Measurements from ENCODE around the gene HNF4A. TPM values are rescaled to one million over a fixed set of nuclear protein-coding genes. Genes with fewer than 3 reads are reported as not detected.
"Not testable (repeated sequence)": the region's sequence is repeated elsewhere in the genome, so short reads cannot be mapped to it uniquely, and the experiment has no call there.

HNF4A gene
- total RNA-seq, 2 donors from 2014 or later = not detected

GRCh38 chr20:44461142-44461802, 105.8 kb downstream of the HNF4A start:
- no peak overlapping the region for H3K27ac Mint-ChIP-seq

GRCh38 chr20:44461803-44462174, 106.3 kb downstream of the HNF4A start:
- DNase-seq (ENCODE audit: low spot score in 2 of 2) = no peak
- Mint-ChIP-seq H3K36me3 (no peaks in the 10 kb centered on the region), H3K9me3 (no peaks in the 10 kb centered on the region), H3K27ac (no peak overlapping the region)
- no peak for ATAC-seq

More at GRCh38 chr20:44461142-44461802, 105.8 kb downstream of the HNF4A start:
- no peaks in the 10 kb centered on the region for H3K36me3 Mint-ChIP-seq
- no peak for DNase-seq (ENCODE audit: low spot score in 2 of 2)
- H3K9me3 Mint-ChIP-seq = no peaks in the 10 kb centered on the region
- ATAC-seq = no peak

DNA sequence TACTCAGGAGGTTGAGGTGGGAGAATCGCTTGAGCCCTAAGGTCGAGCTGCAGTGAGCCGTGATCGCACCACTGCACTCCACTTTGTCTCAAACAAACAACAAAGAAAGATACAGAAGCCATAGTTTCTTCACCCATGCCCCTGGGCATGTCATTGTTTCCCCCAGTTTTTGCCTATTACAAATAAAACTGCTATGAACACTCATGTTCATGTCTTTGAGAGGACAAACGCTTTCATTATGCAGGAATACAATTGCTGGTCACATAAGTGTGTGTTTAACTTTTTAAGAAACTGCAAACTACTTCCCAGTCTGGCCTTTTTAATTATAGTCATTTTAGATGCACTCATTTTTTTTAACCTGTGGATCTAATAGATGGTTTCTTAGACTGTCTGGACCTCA, 108.0 kb downstream of the HNF4A start:
- DNase-seq (ENCODE audit: low spot score in 2 of 2) = no peak
- H3K36me3 Mint-ChIP-seq = no peaks in the 10 kb centered on the region
- ATAC-seq = no peak
- H3K9me3 Mint-ChIP-seq = no peaks in the 10 kb centered on the region
- H3K27ac Mint-ChIP-seq = no peak overlapping the region

DNA sequence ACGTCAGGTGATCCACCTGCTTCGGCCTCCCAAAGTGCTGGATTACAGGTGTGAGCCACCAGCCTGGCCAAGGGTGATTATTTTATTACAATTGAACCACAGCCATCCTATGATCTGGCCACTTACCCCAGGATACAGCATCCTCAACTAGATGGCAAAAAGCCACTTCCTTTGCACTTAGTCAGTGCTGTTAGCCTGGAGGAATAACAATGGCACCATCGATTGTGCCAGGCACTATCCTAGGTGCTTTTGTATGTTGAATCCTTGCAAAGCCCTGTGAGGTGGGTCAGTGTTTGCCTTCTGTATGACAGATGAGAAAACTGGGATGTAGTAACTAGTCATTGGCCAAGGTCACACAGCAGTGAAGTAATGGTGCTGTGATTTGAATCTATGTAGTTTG, 109.0 kb downstream of the HNF4A start:
- H3K36me3 Mint-ChIP-seq = no peaks in the 10 kb centered on the region
- no peak overlapping the region for H3K27ac Mint-ChIP-seq
- H3K9me3 Mint-ChIP-seq = no peaks in the 10 kb centered on the region
- DNase-seq (ENCODE audit: low spot score in 2 of 2) (no peak), ATAC-seq (no peak)

GRCh38 chr20:44465001-44465560, 109.6 kb downstream of the HNF4A start:
- Mint-ChIP-seq H3K27ac (no peak overlapping the region), H3K36me3 (no peaks in the 10 kb centered on the region), H3K9me3 (no peaks in the 10 kb centered on the region)
- ATAC-seq (no peak), DNase-seq (ENCODE audit: low spot score in 2 of 2) (no peak)

- DNase-seq (ENCODE audit: low spot score in 2 of 2) (no peak), ATAC-seq (no peak)
- Mint-ChIP-seq H3K36me3 (no peaks in the 10 kb centered on the region), H3K27ac (no peak overlapping the region), H3K9me3 (no peaks in the 10 kb centered on the region)
Observed at GRCh38 chr20:44467289-44467883, 111.9 kb downstream of the HNF4A start.

- DNase-seq (ENCODE audit: low spot score in 2 of 2) = no peak
- ATAC-seq = no peak
- H3K36me3 Mint-ChIP-seq = no peaks in the 10 kb centered on the region
- H3K27ac Mint-ChIP-seq = no peak overlapping the region
- no peaks in the 10 kb centered on the region for H3K9me3 Mint-ChIP-seq
Observed at GRCh38 chr20:44468044-44468782, 112.7 kb downstream of the HNF4A start.

- no peaks in the 10 kb centered on the region for H3K9me3 Mint-ChIP-seq
- no peak for DNase-seq (ENCODE audit: low spot score in 2 of 2)
- H3K27ac Mint-ChIP-seq = no peak overlapping the region
- no peak for ATAC-seq
- H3K36me3 Mint-ChIP-seq = no peaks in the 10 kb centered on the region
Observed at GRCh38 chr20:44470327-44470726, 114.8 kb downstream of the HNF4A start.

- H3K36me3 Mint-ChIP-seq = peaks cover 2 to 5% of the 10 kb centered on the region in 2 donors
- H3K9me3 Mint-ChIP-seq = no peaks in the 10 kb centered on the region
- no peak for DNase-seq (ENCODE audit: low spot score in 2 of 2)
- H3K27ac Mint-ChIP-seq = no peak overlapping the region
- no peak for ATAC-seq
Observed at GRCh38 chr20:44471481-44471882, 116.0 kb downstream of the HNF4A start.

GRCh38 chr20:44472283-44472682, 116.8 kb downstream of the HNF4A start:
- not testable (repeated sequence) for ATAC-seq, H3K36me3 Mint-ChIP-seq

GRCh38 chr20:44475372-44475693, 119.8 kb downstream of the HNF4A start:
- Mint-ChIP-seq H3K9me3 (no peaks in the 10 kb centered on the region), H3K36me3 (peaks cover 5% of the 10 kb centered on the region in 2 donors), H3K27ac (peak overlapping the region; percentile 96 to 98)
- DNase-seq (ENCODE audit: low spot score in 2 of 2) (no peak), ATAC-seq (peak in 1 of 2 donors; percentile 5)

More at GRCh38 chr20:44472283-44472682, 116.8 kb downstream of the HNF4A start:
- not testable (repeated sequence) for H3K9me3 Mint-ChIP-seq; DNase-seq (ENCODE audit: low spot score in 2 of 2); H3K27ac Mint-ChIP-seq

- no peaks in the 10 kb centered on the region for H3K9me3 Mint-ChIP-seq
- ATAC-seq (peak; percentile 99), DNase-seq (ENCODE audit: low spot score in 2 of 2) (peak; percentile 93 to 94)
- H3K36me3 Mint-ChIP-seq = peaks cover 5% of the 10 kb centered on the region in 2 donors
- peak within 1 kb of the TSS; percentile 96 to 98 for H3K27ac Mint-ChIP-seq
Observed at GRCh38 chr20:44475694-44476560, 120.4 kb downstream of the HNF4A start, which contains the start of gene TTPAL. Gene TTPAL (plus strand): TSS chr20:44475874. CDS start chr20:44480000, 4,126 bp downstream.

- peak overlapping the region in 1 of 2 donors; percentile 19 for H3K27ac Mint-ChIP-seq
- ATAC-seq (no peak), DNase-seq (ENCODE audit: low spot score in 2 of 2) (no peak)
- H3K36me3 Mint-ChIP-seq = peaks cover 9 to 12% of the 10 kb centered on the region in 2 donors
- no peaks in the 10 kb centered on the region for H3K9me3 Mint-ChIP-seq
Observed at GRCh38 chr20:44477151-44477550, 121.7 kb downstream of the HNF4A start.

- Mint-ChIP-seq H3K9me3 (no peaks in the 10 kb centered on the region), H3K27ac (no peak overlapping the region), H3K36me3 (peaks cover 9 to 12% of the 10 kb centered on the region in 2 donors)
- no peak for ATAC-seq
- DNase-seq (ENCODE audit: low spot score in 2 of 2) = no peak
Observed at GRCh38 chr20:44478206-44478605, 122.7 kb downstream of the HNF4A start.

DNA sequence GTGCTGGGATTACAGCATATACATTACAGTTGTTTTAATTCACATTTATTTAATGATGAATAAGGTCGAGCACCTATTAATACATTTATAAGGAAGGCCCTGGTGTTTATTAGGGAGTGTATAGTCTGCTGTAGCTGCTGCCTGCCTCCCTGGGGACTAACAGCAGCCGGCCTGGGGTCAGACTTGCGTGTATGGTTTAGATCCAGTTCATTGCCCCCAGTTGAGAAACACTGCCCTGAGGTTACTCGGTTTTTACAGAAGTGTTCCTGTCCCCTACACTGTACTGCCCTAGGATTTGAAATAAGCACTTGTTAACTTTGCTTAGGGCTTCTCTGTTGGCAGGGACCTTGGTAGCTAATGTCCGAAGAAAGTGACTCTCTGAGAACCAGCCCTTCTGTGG, 124.1 kb downstream of the HNF4A start:
- no peak overlapping the region for H3K27ac Mint-ChIP-seq
- no peaks in the 10 kb centered on the region for H3K9me3 Mint-ChIP-seq
- peaks cover 9 to 12% of the 10 kb centered on the region in 2 donors for H3K36me3 Mint-ChIP-seq

GRCh38 chr20:44480097-44480496, 124.6 kb downstream of the HNF4A start:
- Mint-ChIP-seq H3K36me3 (peaks cover 9 to 12% of the 10 kb centered on the region in 2 donors), H3K9me3 (no peaks in the 10 kb centered on the region), H3K27ac (peak overlapping the region in 1 of 2 donors; percentile 83)
- no peak for ATAC-seq
- DNase-seq (ENCODE audit: low spot score in 2 of 2) = no peak

More for the DNA sequence above, 124.1 kb downstream of the HNF4A start:
- DNase-seq (ENCODE audit: low spot score in 2 of 2) = no peak
- ATAC-seq = no peak

Data from activated naive CD4-positive, alpha-beta T cell treated with anti-CD3 and anti-CD28 coated beads, Interleukin-2, amount 50 U/mL, for 72 hours (primary cell).